GM21529 (cell line): ENCODE results near the gene FBN1.

Experiments
- ATAC-seq: cut with Tn5 transposase; IDR thresholded peaks from one replicate; pipeline ENCODE4 v1.9.1; 2021; ENCODE audit not compliant: unreplicated experiment

FBN1 gene

GRCh38 chr15:48645558-48646330 lies at the start of gene FBN1:
TSS of gene FBN1 (minus strand) at chr15:48645709. CDS start at chr15:48644769, 940 bp downstream.
- peak; percentile 52 for ATAC-seq

- no peak for ATAC-seq
These were observed 48.0 kb upstream of the FBN1 start for GRCh38 chr15:48693484-48693883.

- no peak for ATAC-seq
These were observed 43.0 kb upstream of the FBN1 start for GRCh38 chr15:48688493-48688892.

GRCh38 chr15:48683991-48684765 lies 38.7 kb upstream of the FBN1 start:
- ATAC-seq, result no peak

GRCh38 chr15:48682942-48683651 lies 37.6 kb upstream of the FBN1 start:
- no peak for ATAC-seq

GRCh38 chr15:48681353-48681752 lies 35.8 kb upstream of the FBN1 start:
- no peak for ATAC-seq

- ATAC-seq, result no peak
These were observed 35.3 kb upstream of the FBN1 start for GRCh38 chr15:48680841-48681240.

- ATAC-seq, result no peak
These were observed 34.4 kb upstream of the FBN1 start for GRCh38 chr15:48679952-48680351.

GRCh38 chr15:48678851-48679250 lies 33.3 kb upstream of the FBN1 start:
- ATAC-seq, result no peak

GRCh38 chr15:48677821-48678220 lies 32.3 kb upstream of the FBN1 start:
- ATAC-seq, result no peak

GRCh38 chr15:48675436-48675835 lies 29.9 kb upstream of the FBN1 start:
- ATAC-seq, result no peak

- ATAC-seq, result no peak
These were observed 29.4 kb upstream of the FBN1 start for GRCh38 chr15:48674876-48675275.

GRCh38 chr15:48672206-48672605 lies 26.7 kb upstream of the FBN1 start:
- no peak for ATAC-seq

GRCh38 chr15:48671103-48672022 lies 25.9 kb upstream of the FBN1 start:
- ATAC-seq, result no peak

- ATAC-seq, result no peak
These were observed 22.2 kb upstream of the FBN1 start for GRCh38 chr15:48667701-48668100.

- ATAC-seq, result no peak
These were observed 18.9 kb upstream of the FBN1 start for GRCh38 chr15:48664436-48664835.

GRCh38 chr15:48657950-48658591 lies 12.6 kb upstream of the FBN1 start:
- ATAC-seq, result no peak

- no peak for ATAC-seq
These were observed 9.3 kb upstream of the FBN1 start for GRCh38 chr15:48654801-48655200.

GRCh38 chr15:48653913-48654670 lies 8.6 kb upstream of the FBN1 start:
- ATAC-seq, result no peak
